Measurements from ENCODE around the gene CNTNAP2. TPM values are rescaled to one million over a fixed set of nuclear protein-coding genes. Genes with fewer than 3 reads are reported as not detected.

The CNTNAP2 gene
- total RNA-seq, 1 experiment from 2014 or later: 64.5 TPM

GRCh38 chr7:148028165-148028564 lies 1911.6 kb downstream of the CNTNAP2 start:
- Histone ChIP-seq H3K23me2 (ENCODE audit: insufficient read length, low read depth, low read length, poor library complexity, severe bottlenecking) (no peaks in the 10 kb centered on the region), H3K9ac (ENCODE audit: extremely low read depth, insufficient read length, low read length) (no peak overlapping the region), H3K4me1 (ENCODE audit: insufficient read depth, low read length) (no peaks in the 10 kb centered on the region), H3K4me2 (ENCODE audit: insufficient read depth, insufficient read length, low read length) (no peak overlapping the region), H2AK5ac (ENCODE audit: insufficient read length, low read length) (no peak overlapping the region), H3K4ac (ENCODE audit: low read depth, low read length) (no peak overlapping the region), H3K27me3 (ENCODE audit: insufficient read depth, low read length) (peaks cover 14% of the 10 kb centered on the region; the same call in 1 of the 2 replicates), H4K8ac (replicated peaks; ENCODE audit: insufficient read length, low read depth, low read length) (no peak overlapping the region), H2BK12ac (ENCODE audit: insufficient read length, low read depth, low read length) (no peak overlapping the region), H2BK5ac (ENCODE audit: insufficient read length, low read length) (no peak overlapping the region), H2AFZ (ENCODE audit: low read length) (no peak overlapping the region), H3K23ac (ENCODE audit: insufficient read length, low read depth, low read length) (no peak overlapping the region), H3K27ac (ENCODE audit: insufficient read length, low read depth, low read length) (no peak overlapping the region), H3K18ac (ENCODE audit: insufficient read length, low read depth, low read length) (no peak overlapping the region), H3K79me2 (ENCODE audit: insufficient read depth, low read length) (no peaks in the 10 kb centered on the region), H2BK15ac (ENCODE audit: low read depth, low read length) (no peak overlapping the region), H4K5ac (ENCODE audit: insufficient read length, low read depth, low read length) (no peak overlapping the region), H2BK120ac (ENCODE audit: low read depth, low read length, poor library complexity, severe bottlenecking) (no peak overlapping the region), H3K79me1 (ENCODE audit: insufficient read depth, low read depth, low read length, poor library complexity, severe bottlenecking) (no peaks in the 10 kb centered on the region), H4K20me1 (ENCODE audit: control insufficient read depth, insufficient read depth, insufficient read length) (no peaks in the 10 kb centered on the region), H3K9me3 (ENCODE audit: control insufficient read depth, low read depth, low read length) (no peaks in the 10 kb centered on the region), H3K14ac (ENCODE audit: insufficient read depth, low read length) (no peak overlapping the region), H3T11ph (ENCODE audit: low read length) (no peak overlapping the region), H3K56ac (ENCODE audit: insufficient read length, low read depth, low read length) (no peak overlapping the region), H2BK20ac (ENCODE audit: low read depth, low read length, poor library complexity, severe bottlenecking) (peak overlapping the region; percentile 26), H4K91ac (ENCODE audit: insufficient read length, low read depth, low read length) (no peak overlapping the region)
- H3K36me3 Mint-ChIP-seq (ENCODE audit: insufficient read depth in 1 of 3, low read depth in 3 of 3): peaks cover 0 to 6% (median 4%) of the 10 kb centered on the region in 3 experiments; a peak in 2 of 7 replicates
- peaks cover 93% of the 10 kb centered on the region for H3K27me3 Mint-ChIP-seq (ENCODE audit: low read depth)
- no CpG with 5 or more reads among the region's 3 CpGs for WGBS (ENCODE audit: extremely low coverage, insufficient read length, low lambda C conversion rate)
- no peak for TF ChIP-seq CTCF (conservative IDR thresholded peaks at IDR 0.05)
- peaks cover 4 to 5% of the 10 kb centered on the region in 2 experiments; a peak in 4 of 5 replicates for H3K9me3 Mint-ChIP-seq
- no peak overlapping the region for H3K4me3 Mint-ChIP-seq
- peaks cover 15 to 24% of the 10 kb centered on the region in 2 experiments for H3K4me1 Mint-ChIP-seq
- no peak overlapping the region for H3K27ac Mint-ChIP-seq
- DNase-seq: no peak
